Lung (tissue), 12 donors: ENCODE results near the gene DDB1. TPM values are rescaled to one million over a fixed set of nuclear protein-coding genes. Genes with fewer than 3 reads are reported as not detected.

Experiments used
- ATAC-seq: fragments of 200-7000 bp; cut with Tn5 transposase; one replicate; pipeline ENCODE4 v1.9.1; 2020; ENCODE audit warnings: moderate number of reproducible peaks; ENCODE audit not compliant: insufficient read depth, low FRiP score
- DNase-seq, 3 donors: peaks; one replicate each; pipeline ENCODE4 v3.0.0-alpha.2; 2013 to 2017
- H3K27ac ChIP-seq, 2 donors: one replicate each; pipeline ENCODE4 v1.5.1; 2013; ENCODE audit warnings: mild to moderate bottlenecking in 2 of 2, moderate library complexity in 2 of 2, control low read depth in 1 of 2, inconsistent platforms in 1 of 2, low read depth in 1 of 2, low read length in 1 of 2
- H3K27me3 ChIP-seq, 3 donors: one replicate each; pipeline ENCODE4 v1.5.1; 2013; ENCODE audit warnings: low read length in 2 of 3; ENCODE audit not compliant: control insufficient read depth in 3 of 3, insufficient read depth in 3 of 3
- H3K36me3 ChIP-seq, 4 donors: one replicate each; pipeline ENCODE4 v1.5.1; 2013; ENCODE audit warnings: low read length in 4 of 4, mild to moderate bottlenecking in 1 of 4, moderate library complexity in 1 of 4; ENCODE audit not compliant: control insufficient read depth in 4 of 4, insufficient read depth in 4 of 4
- H3K4me1 ChIP-seq, 5 donors: one replicate each; pipeline ENCODE4 v1.5.1; 2013; ENCODE audit warnings: low read length in 5 of 5, mild to moderate bottlenecking in 2 of 5, moderate library complexity in 1 of 5; ENCODE audit not compliant: control insufficient read depth in 5 of 5, insufficient read depth in 5 of 5
- H3K4me3 ChIP-seq: one replicate; pipeline ENCODE4 v1.5.1; 2013; ENCODE audit warnings: mild to moderate bottlenecking, control low read depth, moderate library complexity
- H3K9ac ChIP-seq, 2 donors: one replicate each; pipeline ENCODE4 v1.5.1; 2013; ENCODE audit warnings: low read length in 2 of 2, control low read depth in 1 of 2; ENCODE audit not compliant: insufficient read depth in 1 of 2
- H3K9me3 ChIP-seq, 4 donors: one replicate each; pipeline ENCODE4 v1.5.1; 2013; ENCODE audit warnings: low read length in 3 of 4, mild to moderate bottlenecking in 1 of 4, moderate library complexity in 1 of 4; ENCODE audit not compliant: control insufficient read depth in 4 of 4, insufficient read depth in 3 of 4
- CTCF ChIP-seq: IDR thresholded peaks from 2 replicates; pipeline ENCODE4 v1.5.1; 2012; ENCODE audit warnings: mild to moderate bottlenecking; ENCODE audit errors: control extremely low read depth, extremely low read depth
- WGBS, 2 donors: extraction: QIAGEN DNeasy Blood & Tissue Kit; methylation state at CpG; one replicate each; pipeline ENCODE4 v1.1.7; 2013; 5-methylcytosine and 5-hydroxymethylcytosine counted together
- polyA plus RNA-seq, 2 donors: library from polyadenylated mRNA; stranded (reverse); fragments of 200-250 nt; gene quantifications; one replicate each; pipeline ENCODE4 v1.2.1, GENCODE V29; 2013
- total RNA-seq, 2 donors: library from RNA; depleted of rRNA in 1 of 2; stranded (reverse); fragments of >200 nt in 1 of 2; gene quantifications; one replicate each; pipeline ENCODE4 v1.2.1, GENCODE V29; 2014 to 2021
- donor health status: control.
- donor health status: control.
- donor health status: Bipolar disorder and iron deficiency.
- donor health status: healthy.
- donor health status: DM: yes; HTN: yes; CAD: no.

DDB1 gene
- total and polyA plus RNA-seq, 4 donors: 88.5 to 184 (median 121) TPM

- no peaks in the 10 kb centered on the region for H3K4me1 ChIP-seq
- TF ChIP-seq CTCF: no peak
- H3K9me3 ChIP-seq: no peaks in the 10 kb centered on the region
- ATAC-seq (no peak), DNase-seq (no peak)
- H3K36me3 ChIP-seq: peaks cover 0 to 51% (median 14%) of the 10 kb centered on the region in 4 donors
- no peak overlapping the region for H3K4me3 ChIP-seq
- H3K9ac ChIP-seq: no peak overlapping the region
- 95 to 98% methylated on average over 8 of the region's 8 CpGs for WGBS, 2 donors
- H3K27ac ChIP-seq: no peak overlapping the region
- H3K27me3 ChIP-seq: no peaks in the 10 kb centered on the region
Measured at GRCh38 chr11:61350803-61351202, 17.9 kb upstream of the DDB1 start.

DNA sequence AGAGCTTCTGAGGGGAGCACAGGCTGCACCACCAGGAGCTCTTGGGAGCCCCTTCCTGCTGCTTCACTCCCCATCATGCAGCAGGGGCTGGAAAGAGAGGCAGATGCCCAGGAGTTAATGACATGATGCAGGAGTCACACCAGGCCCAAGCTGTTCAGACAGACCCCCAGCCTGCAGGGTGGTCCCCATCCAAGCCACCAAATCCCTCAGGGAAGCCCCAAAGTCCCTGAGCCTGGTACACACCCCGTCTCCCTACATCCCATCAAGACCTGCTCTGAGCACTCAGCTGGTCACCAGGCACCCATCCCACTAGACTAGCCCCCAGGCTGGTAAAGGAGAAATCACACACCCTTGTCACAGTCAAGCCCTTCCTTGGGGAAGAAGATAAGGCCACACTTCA is 17.4 kb upstream of the DDB1 start:
- Histone ChIP-seq H3K9me3 (no peaks in the 10 kb centered on the region), H3K4me3 (no peak overlapping the region), H3K27ac (no peak overlapping the region), H3K9ac (no peak overlapping the region), H3K36me3 (peaks cover 0 to 51% (median 14%) of the 10 kb centered on the region in 4 donors), H3K4me1 (no peaks in the 10 kb centered on the region), H3K27me3 (no peaks in the 10 kb centered on the region)
- ATAC-seq: no peak
- WGBS, 2 donors: 98 to 100% methylated on average over 1 of the region's 1 CpG
- no peak for DNase-seq
- no peak for TF ChIP-seq CTCF

DNA sequence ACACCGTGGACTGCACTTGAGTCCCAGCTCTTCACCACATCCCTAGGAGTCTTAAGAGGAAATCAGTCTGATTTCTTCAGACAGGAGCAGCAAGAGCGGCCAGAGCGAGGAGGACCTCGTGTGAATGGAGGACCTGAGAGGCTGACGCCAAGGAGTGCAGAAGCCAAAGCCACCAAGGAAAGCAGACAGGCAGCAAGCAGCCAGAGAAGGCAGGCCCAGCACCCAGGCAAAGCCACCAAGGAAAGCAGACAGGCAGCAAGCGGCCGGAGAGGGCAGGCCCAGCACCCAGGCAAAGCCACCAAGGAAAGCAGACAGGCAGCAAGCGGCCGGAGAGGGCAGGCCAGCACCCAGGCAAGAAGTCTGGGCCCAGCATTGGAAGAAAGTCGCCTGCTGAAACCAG is 17.0 kb upstream of the DDB1 start:
- ATAC-seq: no peak
- no peak overlapping the region for H3K27ac ChIP-seq
- no peak for TF ChIP-seq CTCF
- H3K4me1 ChIP-seq: no peaks in the 10 kb centered on the region
- peaks cover 0 to 53% (median 13%) of the 10 kb centered on the region in 4 donors for H3K36me3 ChIP-seq
- H3K9me3 ChIP-seq: no peaks in the 10 kb centered on the region
- no peaks in the 10 kb centered on the region for H3K27me3 ChIP-seq
- no peak for DNase-seq
- 96 to 98% methylated on average over 10 of the region's 10 CpGs for WGBS, 2 donors
- no peak overlapping the region for H3K4me3 ChIP-seq
- H3K9ac ChIP-seq: no peak overlapping the region

DNA sequence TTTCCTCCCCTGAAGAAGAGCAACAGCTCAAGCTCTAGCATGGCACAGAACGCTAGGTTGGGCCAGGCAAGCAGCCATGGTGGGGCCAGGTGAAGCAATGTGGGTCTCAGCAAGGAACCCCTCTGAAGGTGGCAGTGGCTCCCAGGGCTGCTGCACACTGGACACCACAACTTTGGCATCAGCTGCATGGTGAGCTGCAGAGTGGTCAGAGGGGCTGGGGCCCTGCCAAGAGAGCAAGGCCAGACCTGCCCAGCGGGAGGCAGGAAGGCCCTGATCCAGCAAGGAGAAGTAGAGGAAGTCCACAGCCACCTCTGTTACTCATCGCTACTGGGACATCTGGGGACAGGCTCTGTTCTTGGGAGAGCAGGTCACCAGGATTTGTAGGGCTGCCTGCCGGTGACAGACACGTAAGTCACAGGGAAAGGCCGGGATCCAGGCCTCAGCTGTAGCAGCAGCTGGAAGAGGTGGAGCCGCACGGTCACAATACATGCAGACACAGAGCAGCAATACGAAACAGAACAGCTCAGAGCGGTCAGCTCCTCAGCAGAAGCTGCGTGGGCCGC is 16.4 kb upstream of the DDB1 start:
- Histone ChIP-seq H3K9ac (no peak overlapping the region), H3K4me3 (no peak overlapping the region), H3K27me3 (no peaks in the 10 kb centered on the region), H3K4me1 (no peaks in the 10 kb centered on the region), H3K9me3 (no peaks in the 10 kb centered on the region), H3K27ac (no peak overlapping the region), H3K36me3 (peaks cover 0 to 53% (median 13%) of the 10 kb centered on the region in 4 donors)
- WGBS, 2 donors: 94% methylated on average over 12 of the region's 12 CpGs
- ATAC-seq: no peak
- TF ChIP-seq CTCF: no peak
- DNase-seq: no peak
